GM12873 (cell line): ENCODE measurements around the gene IQGAP3.

Source experiments
- CTCF ChIP-seq: IDR thresholded peaks from 2 replicates; pipeline ENCODE4 v1.5.1; 2012; ENCODE audit warnings: low read depth, mild to moderate bottlenecking, moderate library complexity, low read length, control low read depth; ENCODE audit not compliant: insufficient read depth; ENCODE audit errors: missing control alignments

Gene IQGAP3

DNA sequence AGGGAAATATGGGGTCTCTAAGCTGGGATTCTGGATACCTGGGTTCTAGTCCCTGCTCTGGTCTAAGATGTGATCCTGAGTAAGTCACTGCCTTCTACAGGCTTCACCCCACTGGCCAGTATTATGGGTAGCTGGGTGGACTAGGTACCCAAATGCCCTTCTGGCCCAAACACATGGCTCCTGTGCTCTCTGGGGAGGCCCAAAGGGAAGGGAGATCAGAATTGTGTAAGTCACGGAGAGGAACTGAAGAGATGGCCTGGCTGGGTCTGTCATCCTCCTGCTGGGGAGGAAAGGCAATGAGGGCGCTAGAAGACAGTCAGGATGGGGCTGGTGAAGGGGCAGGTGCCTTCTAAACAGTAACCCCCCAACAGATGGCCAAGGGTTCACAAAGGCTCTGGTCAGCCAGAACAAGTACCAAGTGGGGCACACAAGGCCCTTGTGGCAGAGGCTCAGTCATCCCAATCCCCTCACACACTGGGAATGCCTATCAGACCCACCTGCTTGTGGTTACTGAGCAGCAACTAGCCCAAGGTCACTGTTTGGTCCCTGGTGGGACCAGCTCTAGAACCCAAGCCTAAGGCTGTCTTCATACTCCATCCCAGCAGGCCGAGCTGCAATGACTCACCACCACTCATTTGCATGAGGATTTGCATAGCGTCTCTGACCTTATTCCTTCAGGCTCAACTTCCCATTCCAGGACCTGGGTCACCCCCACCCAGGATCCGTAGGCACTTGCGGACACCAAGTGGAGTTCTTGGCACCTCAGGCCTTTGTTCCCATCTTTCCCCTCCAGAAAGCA lies 81.0 kb downstream of the IQGAP3 start:
- no peak for TF ChIP-seq CTCF

DNA sequence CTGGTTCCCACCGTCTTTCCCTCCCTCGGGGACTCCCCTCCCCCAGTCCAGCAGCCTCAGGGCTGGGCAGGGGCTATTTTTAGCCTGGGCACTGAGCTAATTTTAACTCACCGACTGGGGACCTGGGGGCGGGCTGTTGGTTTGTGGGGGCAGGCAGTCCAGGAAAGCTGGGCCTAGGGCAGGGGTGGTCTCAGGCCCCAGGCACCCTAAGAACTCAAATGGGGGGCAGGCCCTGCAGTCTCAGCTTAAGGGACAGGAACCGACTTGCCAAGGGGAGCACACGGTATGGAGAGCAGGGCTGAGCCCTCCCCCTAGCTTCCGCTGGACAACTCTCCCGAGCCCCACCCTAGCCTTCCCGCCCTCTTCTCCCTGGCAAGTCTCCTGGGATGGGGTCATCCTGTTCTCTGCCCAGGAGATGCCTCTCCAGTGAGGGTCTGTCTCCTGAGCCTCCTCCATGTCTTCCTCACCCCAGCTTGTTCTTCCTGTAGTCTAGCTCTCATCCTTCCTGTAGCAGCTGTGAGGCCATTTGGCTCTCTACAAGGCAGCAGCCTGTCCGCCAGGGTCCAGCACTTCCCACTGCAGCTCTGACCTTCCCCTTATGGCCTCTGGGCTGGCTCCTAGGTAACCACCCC lies 81.8 kb downstream of the IQGAP3 start:
- TF ChIP-seq CTCF: no peak

GRCh38 chr1:156489935-156490293 lies 82.5 kb downstream of the IQGAP3 start:
- no peak for TF ChIP-seq CTCF

- no peak for TF ChIP-seq CTCF
These were observed 83.0 kb downstream of the IQGAP3 start for GRCh38 chr1:156489166-156489934.

- no peak for TF ChIP-seq CTCF
These were observed 83.7 kb downstream of the IQGAP3 start for GRCh38 chr1:156488566-156489165.

DNA sequence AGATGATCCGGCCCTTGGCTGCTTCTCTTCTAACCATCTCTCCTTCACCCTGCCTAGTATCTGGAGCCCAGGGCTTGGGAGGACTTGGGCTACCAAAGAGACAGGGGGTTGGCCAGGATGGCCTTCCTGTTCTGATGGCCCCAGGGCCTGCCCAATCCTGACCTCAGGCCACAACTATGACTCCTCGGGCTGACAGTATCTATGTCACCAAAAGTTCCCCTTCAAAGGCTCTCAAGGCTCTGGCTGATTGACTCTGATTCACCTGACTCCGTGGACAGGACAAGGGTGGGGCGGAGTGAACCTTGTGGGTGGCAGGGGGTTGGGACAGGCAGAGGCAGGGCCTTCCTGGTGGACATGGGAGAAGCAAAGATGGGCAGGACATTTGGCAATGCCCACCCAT lies 84.5 kb downstream of the IQGAP3 start:
- TF ChIP-seq CTCF: no peak
